K562 (cell line): ENCODE data around the gene PACSIN1. TPM values are rescaled to one million over a fixed set of nuclear protein-coding genes. Genes with fewer than 3 reads are reported as not detected.

Experiments
- ARNT ChIP-seq, 2 experiments: fragments of 450-650 bp; IDR thresholded peaks; 2 replicates each; pipeline ENCODE4 v1.6.1; 2016; ENCODE audit warnings: mild to moderate bottlenecking in 1 of 2
- HMG20B ChIP-seq: fragments of 250-450 bp; sonication (Bioruptor Pico); IDR thresholded peaks from 2 replicates; pipeline ENCODE4 v1.5.0; 2021; ENCODE audit warnings: mild to moderate bottlenecking
- KHSRP ChIP-seq: fragments of 450-650 bp; IDR thresholded peaks from 2 replicates; pipeline ENCODE4 v1.6.1; 2017
- MTA1 ChIP-seq: fragments of 450-650 bp; IDR thresholded peaks from 2 replicates; pipeline ENCODE4 v1.6.1; 2017; ENCODE audit warnings: borderline replicate concordance
- SRSF9 ChIP-seq: fragments of 200-400 bp; formaldehyde crosslinking; IDR thresholded peaks from 2 replicates; pipeline ENCODE4 v1.6.1; 2017; ENCODE audit warnings: low read depth, low read length, borderline replicate concordance
- polyA plus RNA-seq, 8 experiments: library from polyadenylated mRNA; depleted of rRNA in 4 of 8; stranded (reverse) in 5 of 8; unstranded in 3 of 8; fragments of >200 nt; fragmentation: Nextera tagmentation in 2 of 8; fragmentation: Illumina TruSeq in 1 of 8; extraction: Ambion mirVana in 2 of 8; extraction: Trizol in 1 of 8; gene quantifications; 2 replicates each; pipeline versions ENCODE4 v1.2.1 to v1.2.3, GENCODE V29; 2011 to 2014; ENCODE audit warnings: inconsistent platforms in 1 of 8, missing spikeins in 1 of 8
- total RNA-seq, 7 experiments: library from RNA; depleted of rRNA in 6 of 7; stranded (reverse); fragments of >200 nt in 6 of 7; fragmentation: Illumina TruSeq in 2 of 7; extraction: Trizol in 2 of 7; gene quantifications; 2 replicates each; pipeline versions ENCODE4 v1.2.1 to v1.2.3, GENCODE V29; 2011 to 2021; ENCODE audit warnings: low replicate concordance in 1 of 7
- TF ChIP-seq, protein P1 (sequence below), 2 experiments: fragments of 250-450 bp in 1 of 2; fragments of 450-650 bp in 1 of 2; sonication (Bioruptor Pico) in 1 of 2; IDR thresholded peaks; 2 replicates each; pipeline versions ENCODE4 v1.6.1 to v1.8.0; 2016 to 2021; ENCODE audit warnings: mild to moderate bottlenecking in 2 of 2, moderate library complexity in 2 of 2, missing compliant biosample characterization in 1 of 2, missing genetic modification characterization in 1 of 2
- TF ChIP-seq, protein P2 (sequence below): sonication (generic); formaldehyde crosslinking; IDR thresholded peaks from 2 replicates; pipeline ENCODE4 v1.8.0; 2023; ENCODE audit warnings: missing genetic modification reagents, mild to moderate bottlenecking, borderline replicate concordance
- TF ChIP-seq, protein P3 (sequence below): fragments of 450-650 bp; formaldehyde crosslinking; IDR thresholded peaks from 2 replicates; pipeline ENCODE4 v1.4.0; 2020; ENCODE audit warnings: mild to moderate bottlenecking, moderate library complexity
- TF ChIP-seq, protein P4 (sequence below): fragments of 250-450 bp; sonication (Bioruptor Pico); IDR thresholded peaks from 2 replicates; pipeline ENCODE4 v1.8.0; 2022; ENCODE audit warnings: inconsistent platforms, mild to moderate bottlenecking, moderate library complexity, borderline replicate concordance
- TF ChIP-seq, protein P5 (sequence below): IDR thresholded peaks from 2 replicates; pipeline ENCODE4 v1.6.1; 2012; ENCODE audit warnings: low read depth, low read length, improper control_type of control experiment, borderline replicate concordance

Gene PACSIN1
- total and polyA plus RNA-seq, 9 of the 15 experiments (the other 6 are each of a cell fraction or from before 2014, with no cell fraction given), result 0.01 to 1.7 (median 0.45) TPM

DNA sequence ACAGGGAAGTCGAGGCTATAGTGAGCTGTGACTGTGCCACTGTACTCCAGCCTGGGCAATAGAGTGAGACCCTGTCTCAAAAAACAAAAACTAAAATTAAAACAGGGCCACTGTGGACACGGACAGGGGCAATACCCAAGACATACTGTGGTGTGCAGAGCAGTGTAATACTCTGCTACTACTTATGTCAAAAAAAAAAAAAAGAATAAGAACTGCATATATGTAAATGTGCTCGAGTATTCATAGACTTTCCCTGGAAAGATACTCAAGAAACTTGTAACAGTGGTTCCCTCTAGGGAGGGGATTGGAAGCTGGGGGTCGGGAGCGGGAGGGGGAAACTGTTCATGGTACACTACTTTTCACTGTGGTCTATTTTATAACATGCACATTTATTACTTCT lies 74.3 kb downstream of the PACSIN1 start (continued):
- TF ChIP-seq, protein P1, sequence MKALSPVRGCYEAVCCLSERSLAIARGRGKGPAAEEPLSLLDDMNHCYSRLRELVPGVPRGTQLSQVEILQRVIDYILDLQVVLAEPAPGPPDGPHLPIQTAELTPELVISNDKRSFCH (CRISPR knock-in tag; IDR thresholded peaks at IDR 0.05), result no peak
- TF ChIP-seq, protein P1 (tag; IDR thresholded peaks at IDR 0.05), result no peak
- TF ChIP-seq HMG20B (CRISPR knock-in tag), result no peak
- TF ChIP-seq MTA1, result no peak
- TF ChIP-seq, protein P2, sequence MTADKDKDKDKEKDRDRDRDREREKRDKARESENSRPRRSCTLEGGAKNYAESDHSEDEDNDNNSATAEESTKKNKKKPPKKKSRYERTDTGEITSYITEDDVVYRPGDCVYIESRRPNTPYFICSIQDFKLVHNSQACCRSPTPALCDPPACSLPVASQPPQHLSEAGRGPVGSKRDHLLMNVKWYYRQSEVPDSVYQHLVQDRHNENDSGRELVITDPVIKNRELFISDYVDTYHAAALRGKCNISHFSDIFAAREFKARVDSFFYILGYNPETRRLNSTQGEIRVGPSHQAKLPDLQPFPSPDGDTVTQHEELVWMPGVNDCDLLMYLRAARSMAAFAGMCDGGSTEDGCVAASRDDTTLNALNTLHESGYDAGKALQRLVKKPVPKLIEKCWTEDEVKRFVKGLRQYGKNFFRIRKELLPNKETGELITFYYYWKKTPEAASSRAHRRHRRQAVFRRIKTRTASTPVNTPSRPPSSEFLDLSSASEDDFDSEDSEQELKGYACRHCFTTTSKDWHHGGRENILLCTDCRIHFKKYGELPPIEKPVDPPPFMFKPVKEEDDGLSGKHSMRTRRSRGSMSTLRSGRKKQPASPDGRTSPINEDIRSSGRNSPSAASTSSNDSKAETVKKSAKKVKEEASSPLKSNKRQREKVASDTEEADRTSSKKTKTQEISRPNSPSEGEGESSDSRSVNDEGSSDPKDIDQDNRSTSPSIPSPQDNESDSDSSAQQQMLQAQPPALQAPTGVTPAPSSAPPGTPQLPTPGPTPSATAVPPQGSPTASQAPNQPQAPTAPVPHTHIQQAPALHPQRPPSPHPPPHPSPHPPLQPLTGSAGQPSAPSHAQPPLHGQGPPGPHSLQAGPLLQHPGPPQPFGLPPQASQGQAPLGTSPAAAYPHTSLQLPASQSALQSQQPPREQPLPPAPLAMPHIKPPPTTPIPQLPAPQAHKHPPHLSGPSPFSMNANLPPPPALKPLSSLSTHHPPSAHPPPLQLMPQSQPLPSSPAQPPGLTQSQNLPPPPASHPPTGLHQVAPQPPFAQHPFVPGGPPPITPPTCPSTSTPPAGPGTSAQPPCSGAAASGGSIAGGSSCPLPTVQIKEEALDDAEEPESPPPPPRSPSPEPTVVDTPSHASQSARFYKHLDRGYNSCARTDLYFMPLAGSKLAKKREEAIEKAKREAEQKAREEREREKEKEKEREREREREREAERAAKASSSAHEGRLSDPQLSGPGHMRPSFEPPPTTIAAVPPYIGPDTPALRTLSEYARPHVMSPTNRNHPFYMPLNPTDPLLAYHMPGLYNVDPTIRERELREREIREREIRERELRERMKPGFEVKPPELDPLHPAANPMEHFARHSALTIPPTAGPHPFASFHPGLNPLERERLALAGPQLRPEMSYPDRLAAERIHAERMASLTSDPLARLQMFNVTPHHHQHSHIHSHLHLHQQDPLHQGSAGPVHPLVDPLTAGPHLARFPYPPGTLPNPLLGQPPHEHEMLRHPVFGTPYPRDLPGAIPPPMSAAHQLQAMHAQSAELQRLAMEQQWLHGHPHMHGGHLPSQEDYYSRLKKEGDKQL (CRISPR knock-in tag), result no peak
- TF ChIP-seq, protein P3, sequence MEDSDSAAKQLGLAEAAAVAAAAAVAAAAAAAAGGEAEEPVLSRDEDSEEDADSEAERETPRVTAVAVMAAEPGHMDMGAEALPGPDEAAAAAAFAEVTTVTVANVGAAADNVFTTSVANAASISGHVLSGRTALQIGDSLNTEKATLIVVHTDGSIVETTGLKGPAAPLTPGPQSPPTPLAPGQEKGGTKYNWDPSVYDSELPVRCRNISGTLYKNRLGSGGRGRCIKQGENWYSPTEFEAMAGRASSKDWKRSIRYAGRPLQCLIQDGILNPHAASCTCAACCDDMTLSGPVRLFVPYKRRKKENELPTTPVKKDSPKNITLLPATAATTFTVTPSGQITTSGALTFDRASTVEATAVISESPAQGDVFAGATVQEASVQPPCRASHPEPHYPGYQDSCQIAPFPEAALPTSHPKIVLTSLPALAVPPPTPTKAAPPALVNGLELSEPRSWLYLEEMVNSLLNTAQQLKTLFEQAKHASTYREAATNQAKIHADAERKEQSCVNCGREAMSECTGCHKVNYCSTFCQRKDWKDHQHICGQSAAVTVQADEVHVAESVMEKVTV (CRISPR knock-in tag), result no peak
- TF ChIP-seq SRSF9, result no peak
- TF ChIP-seq KHSRP, result no peak
- TF ChIP-seq, protein P4, sequence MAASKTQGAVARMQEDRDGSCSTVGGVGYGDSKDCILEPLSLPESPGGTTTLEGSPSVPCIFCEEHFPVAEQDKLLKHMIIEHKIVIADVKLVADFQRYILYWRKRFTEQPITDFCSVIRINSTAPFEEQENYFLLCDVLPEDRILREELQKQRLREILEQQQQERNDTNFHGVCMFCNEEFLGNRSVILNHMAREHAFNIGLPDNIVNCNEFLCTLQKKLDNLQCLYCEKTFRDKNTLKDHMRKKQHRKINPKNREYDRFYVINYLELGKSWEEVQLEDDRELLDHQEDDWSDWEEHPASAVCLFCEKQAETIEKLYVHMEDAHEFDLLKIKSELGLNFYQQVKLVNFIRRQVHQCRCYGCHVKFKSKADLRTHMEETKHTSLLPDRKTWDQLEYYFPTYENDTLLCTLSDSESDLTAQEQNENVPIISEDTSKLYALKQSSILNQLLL (CRISPR knock-in tag), result no peak
- no peak for TF ChIP-seq ARNT (IDR thresholded peaks at IDR 0.05)
- TF ChIP-seq, protein P5, sequence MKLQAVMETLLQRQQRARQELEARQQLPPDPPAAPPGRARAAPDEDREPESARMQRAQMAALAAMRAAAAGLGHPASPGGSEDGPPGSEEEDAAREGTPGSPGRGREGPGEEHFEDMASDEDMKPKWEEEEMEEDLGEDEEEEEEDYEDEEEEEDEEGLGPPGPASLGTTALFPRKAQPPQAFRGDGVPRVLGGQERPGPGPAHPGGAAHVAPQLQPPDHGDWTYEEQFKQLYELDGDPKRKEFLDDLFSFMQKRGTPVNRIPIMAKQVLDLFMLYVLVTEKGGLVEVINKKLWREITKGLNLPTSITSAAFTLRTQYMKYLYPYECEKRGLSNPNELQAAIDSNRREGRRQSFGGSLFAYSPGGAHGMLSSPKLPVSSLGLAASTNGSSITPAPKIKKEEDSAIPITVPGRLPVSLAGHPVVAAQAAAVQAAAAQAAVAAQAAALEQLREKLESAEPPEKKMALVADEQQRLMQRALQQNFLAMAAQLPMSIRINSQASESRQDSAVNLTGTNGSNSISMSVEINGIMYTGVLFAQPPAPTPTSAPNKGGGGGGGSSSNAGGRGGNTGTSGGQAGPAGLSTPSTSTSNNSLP, result no peak
